DMS79 (cell line): ENCODE measurements around the gene R3HDM2.
"Not testable (repeated sequence)": the region's sequence is repeated elsewhere in the genome, so short reads cannot be mapped to it uniquely, and the experiment has no call there.

Experiments
- DNase-seq: peaks from one replicate; lab custom pipeline; 2025; lab: John Stamatoyannopoulos, UW

R3HDM2 gene

GRCh38 chr12:57377103-57377840 lies 53.6 kb downstream of the R3HDM2 start:
- no peak for DNase-seq

DNA sequence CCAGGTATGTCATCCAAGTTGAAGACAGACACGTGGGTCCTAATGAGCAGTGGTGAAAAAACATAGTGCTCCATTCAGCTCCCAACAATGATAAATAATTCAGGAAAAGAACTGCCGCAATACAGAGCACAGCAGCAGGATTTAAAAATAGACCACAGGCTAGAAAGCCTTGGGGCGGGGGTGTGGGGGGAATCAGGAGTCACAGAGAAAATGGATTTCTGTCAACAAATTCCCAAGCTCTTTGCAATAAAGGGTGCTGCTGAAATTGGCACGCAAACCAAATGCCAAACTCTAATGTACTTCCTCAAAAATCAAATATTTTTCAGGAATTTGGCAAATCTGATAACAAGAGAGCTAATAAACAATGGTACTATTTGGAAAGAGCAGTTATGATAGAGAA lies 58.6 kb downstream of the R3HDM2 start:
- no peak for DNase-seq

DNA sequence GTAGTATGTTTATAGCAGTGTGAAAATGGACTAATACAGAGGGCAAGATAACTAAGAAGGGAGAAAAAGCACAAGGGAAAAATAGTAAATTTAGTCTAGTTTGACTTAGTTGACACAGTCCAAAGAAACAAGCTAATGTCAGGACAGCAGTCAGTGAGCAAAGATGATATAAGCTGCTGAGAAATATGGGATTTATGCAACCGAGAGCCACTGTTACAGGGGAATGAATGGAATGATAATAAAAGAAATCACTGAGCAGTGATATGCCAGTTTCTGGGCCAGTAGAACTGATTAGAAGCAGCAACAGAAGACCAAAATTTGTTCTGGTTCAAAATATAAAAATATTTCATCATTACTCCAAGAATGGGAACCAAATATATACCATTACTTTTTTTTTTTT lies 60.1 kb downstream of the R3HDM2 start:
- no peak for DNase-seq

GRCh38 chr12:57370072-57370471 lies 60.8 kb downstream of the R3HDM2 start:
- DNase-seq: no peak

DNA sequence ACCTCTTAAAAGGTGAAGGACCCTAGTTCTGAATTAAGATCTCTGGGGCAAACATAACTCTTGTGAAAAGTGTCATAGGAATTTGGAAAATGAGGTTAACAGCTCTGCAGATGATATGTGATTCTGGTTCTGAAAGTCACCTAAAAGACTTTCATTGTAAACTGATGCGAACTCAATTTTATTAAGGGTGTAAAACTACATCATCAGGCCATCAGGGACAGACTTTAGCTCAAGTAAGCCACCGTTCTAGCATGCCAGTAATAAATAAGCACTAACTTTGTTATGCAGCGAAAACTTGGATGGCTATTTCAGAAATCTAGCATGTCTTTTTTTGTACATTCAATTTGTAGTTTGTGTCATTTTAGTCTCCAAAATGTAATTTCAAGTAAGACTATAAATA lies 61.6 kb downstream of the R3HDM2 start:
- no peak for DNase-seq

DNA sequence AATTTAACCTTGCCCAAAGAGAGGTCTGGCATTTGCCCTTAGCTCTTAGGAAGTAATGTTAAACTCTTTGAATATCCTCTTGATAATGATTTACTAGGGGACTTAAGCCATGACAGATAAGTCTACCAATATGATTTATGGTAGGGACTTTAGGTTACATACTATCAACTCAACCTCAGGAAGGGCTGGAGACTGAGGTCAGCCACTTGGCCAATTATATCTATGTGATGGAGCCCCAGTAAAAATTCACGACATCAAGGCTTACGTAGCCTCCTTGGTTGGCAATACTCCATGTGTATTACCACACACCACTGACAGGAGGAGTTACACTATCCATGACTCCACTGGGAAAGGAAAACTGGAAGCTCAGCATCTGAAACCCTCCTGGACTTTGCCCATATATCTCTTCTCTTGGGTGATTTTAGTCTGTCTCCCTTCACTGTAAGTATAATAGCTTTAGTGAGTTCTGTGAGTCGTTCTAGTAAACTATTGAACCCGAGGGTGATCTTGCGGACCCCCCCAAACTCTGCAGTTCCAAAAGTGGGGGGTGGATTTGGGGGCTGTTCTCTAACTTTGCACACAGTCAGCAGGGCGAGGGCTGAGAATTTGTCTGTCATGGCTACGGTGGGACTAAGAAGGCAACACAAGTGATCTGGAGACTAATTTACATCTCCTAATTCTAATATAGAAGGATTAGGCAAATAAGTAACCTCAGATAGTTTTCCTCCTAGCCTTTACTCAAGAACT lies 62.3 kb downstream of the R3HDM2 start:
- no peak for DNase-seq

- DNase-seq: no peak
These were observed 63.7 kb downstream of the R3HDM2 start for GRCh38 chr12:57367121-57367520.

DNA sequence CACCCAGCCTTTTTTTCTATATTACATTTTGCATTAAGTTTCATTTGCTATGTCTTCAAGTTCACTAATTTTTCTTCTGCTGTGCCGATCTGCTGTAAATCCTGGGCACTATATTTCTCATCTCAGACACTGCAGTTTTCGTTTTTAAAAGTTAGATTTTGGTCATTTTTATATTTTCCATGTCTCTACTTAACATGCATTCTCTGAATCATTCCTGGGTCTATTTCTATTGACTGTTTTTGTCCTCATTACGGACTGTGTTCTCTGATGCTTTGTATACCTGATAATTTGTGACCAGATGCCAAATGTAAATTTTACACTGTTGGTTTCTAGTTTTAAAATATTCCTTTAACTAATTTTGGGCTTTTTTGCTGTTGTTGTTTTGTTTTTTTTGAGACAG lies 64.5 kb downstream of the R3HDM2 start:
- no peak for DNase-seq

- DNase-seq: not testable (repeated sequence)
These were observed 66.7 kb downstream of the R3HDM2 start for GRCh38 chr12:57364156-57364555.

DNA sequence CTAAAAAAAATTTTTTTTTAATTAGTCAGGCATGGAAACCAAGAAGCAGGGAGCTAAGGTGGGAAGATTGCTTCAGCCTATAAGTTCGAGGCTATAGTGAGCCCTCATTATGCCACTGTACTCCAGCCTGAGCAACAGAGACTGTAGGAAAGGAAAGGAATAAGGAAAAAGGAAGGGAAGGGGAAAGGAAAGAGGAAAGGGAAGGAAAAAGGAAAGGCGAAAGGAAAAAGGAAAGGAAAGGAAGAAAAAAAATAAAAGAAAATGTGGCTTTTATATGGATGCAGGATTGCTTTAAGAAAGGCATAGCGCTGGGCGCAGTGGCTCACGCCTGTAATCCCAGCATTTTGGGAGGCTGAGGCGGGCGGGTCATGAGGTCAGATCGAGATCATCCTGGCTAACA lies 70.4 kb downstream of the R3HDM2 start:
- DNase-seq: no peak

DNA sequence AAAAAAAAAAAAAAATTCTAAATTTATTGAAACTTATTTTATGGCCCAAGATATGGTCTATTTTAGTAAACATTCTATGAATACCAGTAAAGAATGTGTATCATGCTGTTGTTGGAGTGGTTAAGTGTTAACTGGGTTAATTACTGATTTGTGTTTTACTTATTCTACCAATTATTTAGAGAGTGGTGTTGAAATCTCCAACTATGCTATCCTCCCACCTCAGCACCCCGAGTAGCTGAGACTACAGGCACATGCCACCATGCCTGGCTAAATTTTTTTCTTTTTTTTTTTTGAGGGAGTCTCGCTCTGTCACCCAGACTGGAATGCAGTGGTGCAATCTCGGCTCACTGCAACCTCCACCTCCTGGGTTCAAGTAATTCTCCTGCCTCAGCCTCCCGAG lies 72.2 kb downstream of the R3HDM2 start:
- no peak for DNase-seq

DNA sequence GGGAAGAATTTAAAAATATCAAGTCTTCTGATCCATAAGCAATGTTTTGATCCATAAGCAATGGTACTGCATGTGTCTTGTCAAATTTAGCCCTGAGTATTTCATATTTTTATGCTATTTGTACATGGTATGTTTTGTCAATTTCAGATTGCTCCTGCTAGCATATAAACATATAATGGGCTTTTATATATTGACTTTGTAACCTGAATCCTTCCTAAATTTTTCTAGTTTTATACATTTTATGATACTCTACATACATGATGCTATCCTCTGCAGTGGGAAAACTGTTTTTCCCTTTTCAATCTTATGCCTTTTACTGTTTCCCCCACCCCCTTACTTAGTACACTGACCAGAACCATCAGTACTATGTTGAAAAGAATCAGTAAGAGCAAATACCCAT lies 75.1 kb downstream of the R3HDM2 start:
- DNase-seq: no peak

DNA sequence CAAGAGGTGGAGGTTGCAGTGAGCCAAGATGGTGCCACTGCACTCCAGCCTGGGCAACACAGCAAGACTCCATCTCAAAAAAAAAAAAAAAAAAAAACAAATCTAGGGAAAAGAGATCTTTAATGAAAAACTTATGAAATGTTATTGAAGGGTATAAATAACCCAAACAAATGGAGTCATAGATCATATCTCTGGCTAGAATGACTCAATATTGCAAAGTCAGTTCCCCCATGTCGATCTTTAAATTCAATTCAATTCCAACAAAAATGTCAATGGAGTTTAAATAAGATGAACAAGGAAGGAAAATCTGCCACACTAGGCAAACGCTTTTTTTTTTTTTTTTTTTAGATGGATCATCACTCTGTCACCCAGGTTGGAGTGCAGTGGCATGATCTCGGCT lies 78.7 kb downstream of the R3HDM2 start:
- no peak for DNase-seq

DNA sequence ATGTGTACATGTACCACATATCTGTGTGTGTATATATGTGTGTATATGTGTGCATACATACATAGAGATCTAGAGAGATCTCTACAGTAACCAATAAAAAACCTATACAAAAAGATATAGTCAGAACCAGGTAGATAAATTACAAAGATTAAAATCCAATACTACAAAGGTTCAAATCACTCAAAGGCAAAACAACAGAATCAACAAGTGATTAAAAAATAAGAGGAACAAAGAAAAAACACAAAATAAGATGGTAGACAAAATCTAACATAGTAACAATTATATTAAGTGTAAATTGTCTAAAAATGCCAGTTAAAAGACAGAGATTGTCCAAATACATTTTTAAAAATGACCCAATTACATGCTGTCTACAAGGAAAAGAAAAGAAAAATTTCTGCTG lies 83.6 kb downstream of the R3HDM2 start:
- no peak for DNase-seq

GRCh38 chr12:57343703-57344378 lies 87.0 kb downstream of the R3HDM2 start:
- DNase-seq: no peak

GRCh38 chr12:57342207-57342691 lies 88.6 kb downstream of the R3HDM2 start:
- peak; percentile 17 for DNase-seq

DNA sequence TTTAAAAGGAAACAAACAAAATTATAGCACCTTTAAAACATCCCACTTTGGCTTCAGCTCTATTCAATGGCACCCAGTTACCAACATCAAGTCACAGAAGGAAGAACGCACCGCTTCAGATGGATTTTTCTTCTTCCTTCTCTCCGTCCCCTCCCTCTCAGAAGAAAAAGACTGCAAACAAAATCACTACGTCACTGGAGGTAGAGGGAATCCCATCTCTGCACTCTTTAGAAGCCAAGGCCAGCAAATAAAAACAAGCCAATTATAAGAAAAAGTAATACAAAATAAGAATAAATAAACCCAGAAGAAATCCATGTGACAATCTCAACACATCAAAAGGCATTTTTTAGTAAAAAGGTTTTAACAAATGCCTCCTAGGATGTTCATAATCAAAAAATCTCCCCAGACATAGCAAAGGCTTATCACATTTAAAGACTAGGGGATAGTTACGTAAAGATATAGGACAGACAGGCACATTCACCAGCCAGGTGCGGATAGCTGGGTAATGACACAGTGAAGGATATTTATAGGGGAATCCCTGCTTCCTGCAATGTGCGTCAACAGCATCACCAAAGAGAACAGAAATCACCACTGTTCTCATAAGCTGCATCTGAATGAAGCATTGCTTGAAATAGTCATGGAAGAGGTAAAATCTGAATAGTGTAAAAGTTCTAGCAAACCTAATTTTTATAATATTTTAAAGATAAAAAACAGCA lies 89.4 kb downstream of the R3HDM2 start:
- DNase-seq: no peak

DNA sequence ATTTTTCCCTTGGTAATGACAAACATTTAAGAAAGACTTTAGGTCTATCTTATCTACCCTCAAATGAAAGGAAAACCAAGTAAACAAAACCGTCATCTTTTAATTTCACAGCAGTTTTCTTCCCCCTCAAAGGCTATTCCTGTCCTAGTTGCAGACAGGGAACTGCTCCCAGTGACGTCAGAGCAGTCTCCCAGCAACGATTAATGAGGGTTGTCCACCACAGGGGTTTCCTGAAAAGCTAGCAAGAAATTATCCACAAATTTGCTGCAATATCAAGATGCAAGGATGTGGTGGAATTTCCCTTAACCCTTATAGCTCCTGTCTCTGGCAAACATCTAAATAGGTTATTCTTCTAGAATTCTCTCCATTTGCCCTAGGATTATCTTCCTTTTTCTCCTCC lies 90.7 kb downstream of the R3HDM2 start:
- no peak for DNase-seq

DNA sequence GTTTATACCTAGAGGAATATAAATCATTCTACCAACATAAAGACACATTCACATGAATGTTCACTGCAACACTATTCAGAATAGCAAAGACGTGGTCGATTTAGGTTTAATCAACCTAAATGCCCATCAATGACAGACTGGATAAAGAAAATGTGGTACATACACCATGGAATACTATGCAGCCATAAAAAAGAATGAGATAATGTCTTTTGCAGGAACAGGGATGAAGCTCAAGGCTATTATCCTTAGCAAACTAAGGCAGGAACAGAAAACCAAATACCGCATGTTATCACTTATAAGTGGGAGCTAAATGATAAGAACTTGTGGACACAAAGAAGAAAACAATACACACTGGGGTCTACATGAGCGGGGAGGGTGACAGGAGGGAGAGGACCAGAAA lies 94.5 kb downstream of the R3HDM2 start:
- not testable (repeated sequence) for DNase-seq

GRCh38 chr12:57334219-57334618 lies 96.6 kb downstream of the R3HDM2 start:
- no peak for DNase-seq

DNA sequence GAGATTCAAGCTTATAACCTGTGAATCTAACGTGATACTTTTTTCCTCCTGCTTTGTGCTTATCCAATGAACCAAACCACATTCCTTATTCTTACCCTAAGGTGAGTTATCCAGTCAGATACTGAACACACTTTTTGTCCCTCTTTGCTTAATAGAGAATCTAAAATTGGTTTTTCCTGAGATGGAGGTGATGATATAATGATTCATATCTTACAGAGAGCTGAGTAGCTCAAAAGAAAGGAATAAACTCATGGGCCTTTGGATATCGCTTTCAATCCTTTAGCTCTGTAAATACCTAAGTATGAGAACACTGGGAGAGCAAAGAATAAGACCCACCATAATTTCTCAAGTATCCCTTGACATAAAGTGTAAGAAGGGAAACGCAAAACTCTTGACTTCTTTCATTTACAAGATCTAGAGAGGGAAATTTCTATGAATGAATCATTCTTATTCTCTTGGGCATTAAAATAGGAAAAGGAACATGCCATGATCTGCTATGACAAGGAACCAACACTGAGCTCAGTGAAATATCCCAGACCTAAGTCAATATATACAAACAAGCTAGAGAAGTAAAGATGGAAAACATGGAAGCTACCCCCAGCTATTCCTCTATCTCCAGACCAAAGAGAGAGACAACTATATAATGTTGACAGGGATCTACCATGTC lies 98.1 kb downstream of the R3HDM2 start:
- no peak for DNase-seq

- no peak for DNase-seq
These were observed 99.9 kb downstream of the R3HDM2 start for GRCh38 chr12:57330992-57331391.
